T-helper 1 cell treated with Interleukin-12 subunit alpha and Interleukin-12 subunit beta and Interleukin-4 antibody, amounts not matched to agents 30 μg/mL and 1 μg/mL, for 36 hours (primary cell): ENCODE data around the gene ENG.
"Not testable (repeated sequence)": the region's sequence is repeated elsewhere in the genome, so short reads cannot be mapped to it uniquely, and the experiment has no call there.

ENCODE experiments used
- H3K27ac Mint-ChIP-seq: one replicate; pipeline ENCODE4 v1.8.0; 2021; ENCODE audit warnings: mild to moderate bottlenecking, mixed read lengths
- H3K27me3 Mint-ChIP-seq: one replicate; pipeline ENCODE4 v1.8.0; 2021; ENCODE audit warnings: low read depth, mixed read lengths
- H3K36me3 Mint-ChIP-seq: one replicate; pipeline ENCODE4 v1.8.0; 2021; ENCODE audit warnings: low read depth, mixed read lengths
- H3K4me1 Mint-ChIP-seq: one replicate; pipeline ENCODE4 v1.8.0; 2021; ENCODE audit warnings: low read depth, mixed read lengths
- H3K4me3 Mint-ChIP-seq: one replicate; pipeline ENCODE4 v1.8.0; 2021; ENCODE audit warnings: mild to moderate bottlenecking, moderate library complexity, mixed read lengths
- H3K9me3 Mint-ChIP-seq: one replicate; pipeline ENCODE4 v1.8.0; 2021; ENCODE audit warnings: mixed read lengths

The ENG gene

GRCh38 chr9:127783111-127784008 is 71.1 kb downstream of the ENG start:
- H3K27me3 Mint-ChIP-seq: no peaks in the 10 kb centered on the region
- H3K36me3 Mint-ChIP-seq: peaks cover 20% of the 10 kb centered on the region
- H3K4me1 Mint-ChIP-seq: peaks cover 53% of the 10 kb centered on the region
- no peaks in the 10 kb centered on the region for H3K9me3 Mint-ChIP-seq
- H3K27ac Mint-ChIP-seq: peak overlapping the region; percentile 97
- H3K4me3 Mint-ChIP-seq: peak overlapping the region; percentile 79

- peaks cover 14% of the 10 kb centered on the region for H3K36me3 Mint-ChIP-seq
These were observed 72.7 kb downstream of the ENG start for GRCh38 chr9:127781806-127782205.

DNA sequence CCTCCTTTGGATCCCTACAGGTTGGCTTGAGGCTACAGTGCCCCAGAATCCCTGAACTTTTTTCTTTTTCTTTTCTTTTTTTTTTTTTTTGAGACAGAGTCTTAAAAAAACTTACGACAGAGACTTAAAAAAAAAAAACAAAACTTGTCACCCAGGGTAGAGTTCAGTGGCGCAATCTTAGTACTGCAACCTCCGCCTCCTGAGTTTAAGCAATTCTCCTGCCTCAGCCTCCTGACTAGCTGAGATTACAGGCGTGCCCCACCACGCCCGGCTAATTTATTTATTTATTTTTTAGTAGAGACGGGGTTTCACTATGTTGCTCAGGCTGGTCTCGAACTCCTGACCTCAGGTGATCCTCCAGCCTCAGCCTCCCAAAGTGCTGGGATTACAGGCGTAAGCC is 73.5 kb downstream of the ENG start:
- Mint-ChIP-seq H3K36me3 (peaks cover 15% of the 10 kb centered on the region), H3K4me1 (peaks cover 48% of the 10 kb centered on the region)
- H3K27me3 Mint-ChIP-seq, H3K27ac Mint-ChIP-seq, H3K4me3 Mint-ChIP-seq, H3K9me3 Mint-ChIP-seq: not testable (repeated sequence)

More at GRCh38 chr9:127781806-127782205, 72.7 kb downstream of the ENG start:
- Mint-ChIP-seq H3K4me3 (peak overlapping the region; percentile 17), H3K27me3 (no peaks in the 10 kb centered on the region), H3K9me3 (no peaks in the 10 kb centered on the region), H3K4me1 (peaks cover 51% of the 10 kb centered on the region), H3K27ac (peak overlapping the region; percentile 71)

DNA sequence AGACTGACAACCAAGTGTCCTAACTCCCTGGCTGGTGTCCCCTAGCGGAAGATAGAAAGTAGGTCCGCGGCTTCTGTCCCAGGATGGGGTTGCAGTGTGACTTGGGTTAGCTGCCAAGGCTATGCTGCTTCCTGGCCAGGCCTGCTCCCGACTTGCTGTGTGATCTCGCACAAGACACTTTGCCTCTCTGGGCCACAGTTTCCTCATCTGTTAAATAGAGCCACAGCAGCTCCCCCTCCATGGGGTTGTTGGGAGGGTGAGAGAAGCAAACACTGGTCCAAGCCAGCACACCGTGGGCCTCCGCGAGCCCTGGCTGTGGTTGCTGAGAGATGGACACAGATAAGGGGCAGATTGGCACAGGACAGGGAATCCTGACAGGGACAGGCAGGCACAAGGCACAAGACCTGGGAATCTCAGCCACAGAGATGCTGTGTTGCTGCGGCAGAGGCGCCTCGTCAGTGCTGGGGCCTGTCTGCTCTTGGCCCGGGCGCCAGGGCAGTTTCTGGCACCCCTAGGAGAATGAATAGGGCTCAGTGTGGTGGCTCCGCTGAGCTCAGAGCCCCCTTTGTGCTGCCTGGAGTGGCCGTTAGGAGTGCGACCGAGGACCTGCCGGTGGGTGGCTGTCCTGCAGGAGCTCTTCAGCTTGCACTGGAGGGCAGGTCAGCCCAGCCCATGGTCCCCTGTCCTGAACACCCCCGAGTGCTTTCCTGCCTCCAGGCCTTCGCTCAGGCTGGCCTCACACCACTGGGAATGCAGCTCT is 74.2 kb downstream of the ENG start:
- peaks cover 48% of the 10 kb centered on the region for H3K4me1 Mint-ChIP-seq
- H3K4me3 Mint-ChIP-seq: no peak overlapping the region
- peak overlapping the region; percentile 52 for H3K27ac Mint-ChIP-seq
- H3K9me3 Mint-ChIP-seq: no peaks in the 10 kb centered on the region
- H3K27me3 Mint-ChIP-seq: no peaks in the 10 kb centered on the region
- H3K36me3 Mint-ChIP-seq: peaks cover 15% of the 10 kb centered on the region

DNA sequence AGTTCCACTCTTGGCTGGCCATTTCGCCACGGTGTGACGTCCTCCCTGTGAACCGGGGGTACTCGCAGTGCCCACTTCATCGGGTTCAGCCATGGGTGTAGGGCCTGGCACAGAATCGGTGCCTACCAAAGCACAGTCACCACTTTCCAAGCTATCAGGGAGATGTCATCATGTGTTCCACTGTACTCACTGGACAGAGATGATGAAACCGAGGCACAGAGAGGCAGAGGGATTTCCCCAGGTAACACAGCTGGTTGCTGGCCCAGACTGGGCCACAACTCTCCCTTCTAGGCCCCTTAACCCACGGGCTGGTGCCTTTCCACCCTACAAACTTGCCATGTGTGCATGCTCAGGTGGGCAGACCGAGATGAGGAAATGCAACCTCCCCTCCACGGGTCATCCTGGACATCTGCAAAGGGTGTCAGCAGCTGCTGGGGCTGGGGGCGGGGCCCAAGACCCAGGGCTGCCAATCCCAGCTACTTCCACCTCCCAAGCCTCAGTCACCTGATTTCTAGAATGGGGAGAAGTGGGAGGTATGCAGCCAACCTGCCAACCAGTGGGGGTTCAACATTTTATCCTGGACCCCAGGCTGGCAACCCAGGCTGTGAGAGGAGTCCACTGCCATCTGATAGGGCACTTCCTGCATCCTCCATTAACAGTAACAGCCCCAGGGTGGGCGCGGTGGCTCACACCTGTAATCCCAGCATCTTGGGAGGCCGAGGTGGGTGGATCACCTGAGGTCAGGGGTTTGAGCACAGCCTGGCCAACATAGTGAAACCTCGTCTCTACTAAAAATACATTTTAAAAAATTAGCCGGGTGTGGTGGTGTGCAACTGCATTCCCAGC is 75.1 kb downstream of the ENG start:
- Mint-ChIP-seq H3K4me1 (peaks cover 45% of the 10 kb centered on the region), H3K4me3 (peak overlapping the region; percentile 100), H3K9me3 (no peaks in the 10 kb centered on the region), H3K27me3 (no peaks in the 10 kb centered on the region), H3K36me3 (peaks cover 16% of the 10 kb centered on the region), H3K27ac (peak overlapping the region; percentile 99)

DNA sequence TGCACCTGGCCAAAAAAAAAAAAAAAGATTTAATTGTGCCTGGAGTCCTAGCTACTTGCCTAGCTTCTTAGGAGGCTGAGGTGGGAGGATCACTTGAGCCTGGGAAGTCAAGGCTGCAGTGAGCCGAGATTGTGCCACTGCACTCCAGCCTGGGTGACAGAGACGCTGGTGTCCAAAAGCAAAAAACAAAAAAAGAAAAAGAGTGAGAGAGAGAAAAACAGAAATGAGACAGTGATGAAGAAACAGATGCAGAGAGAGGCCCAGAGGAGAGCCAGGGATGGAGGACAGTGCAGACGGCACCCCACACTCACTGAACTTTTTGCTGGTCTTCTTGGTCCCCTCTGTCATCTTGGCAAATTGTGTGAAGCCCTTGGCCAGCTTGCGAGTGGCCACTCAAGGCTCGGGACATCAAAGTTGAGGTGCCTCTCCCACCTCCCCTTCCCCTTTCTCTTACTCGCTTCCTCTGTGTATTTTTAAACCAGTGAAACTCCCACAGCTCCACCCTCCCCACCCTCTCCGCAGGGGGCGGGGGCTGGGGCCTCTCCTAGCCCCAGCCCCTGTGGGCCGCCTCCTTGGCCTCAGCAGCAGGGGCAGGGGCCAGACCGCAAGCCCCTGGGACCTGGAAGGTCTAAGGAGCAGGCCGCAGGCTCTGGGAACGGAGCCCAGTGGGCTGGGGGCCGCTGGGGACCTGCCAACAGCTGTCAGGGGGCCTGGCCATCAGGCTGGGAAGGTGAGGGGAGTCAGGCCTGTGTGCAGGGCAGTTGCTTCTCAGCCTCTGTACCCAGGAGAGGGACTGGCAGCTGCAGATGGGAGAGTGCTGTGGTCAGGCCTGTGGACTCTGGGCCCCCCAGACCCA is 76.0 kb downstream of the ENG start, which contains the start of gene SH2D3C:
SH2D3C (minus strand) TSS at position 387 of the 856 bp plus-strand sequence; CDS start at position 348, 39 bp downstream.
- Mint-ChIP-seq H3K4me1 (peaks cover 40% of the 10 kb centered on the region), H3K27me3 (no peaks in the 10 kb centered on the region), H3K36me3 (peaks cover 23% of the 10 kb centered on the region), H3K9me3 (no peaks in the 10 kb centered on the region), H3K4me3 (peak within 1 kb of the TSS; percentile 100), H3K27ac (peak within 1 kb of the TSS; percentile 100)

GRCh38 chr9:127777368-127777980 is 77.0 kb downstream of the ENG start:
- peak overlapping the region; percentile 100 for H3K4me3 Mint-ChIP-seq
- H3K4me1 Mint-ChIP-seq: peaks cover 30% of the 10 kb centered on the region
- no peaks in the 10 kb centered on the region for H3K9me3 Mint-ChIP-seq
- H3K36me3 Mint-ChIP-seq: peaks cover 22% of the 10 kb centered on the region
- peak overlapping the region; percentile 100 for H3K27ac Mint-ChIP-seq
- no peaks in the 10 kb centered on the region for H3K27me3 Mint-ChIP-seq

DNA sequence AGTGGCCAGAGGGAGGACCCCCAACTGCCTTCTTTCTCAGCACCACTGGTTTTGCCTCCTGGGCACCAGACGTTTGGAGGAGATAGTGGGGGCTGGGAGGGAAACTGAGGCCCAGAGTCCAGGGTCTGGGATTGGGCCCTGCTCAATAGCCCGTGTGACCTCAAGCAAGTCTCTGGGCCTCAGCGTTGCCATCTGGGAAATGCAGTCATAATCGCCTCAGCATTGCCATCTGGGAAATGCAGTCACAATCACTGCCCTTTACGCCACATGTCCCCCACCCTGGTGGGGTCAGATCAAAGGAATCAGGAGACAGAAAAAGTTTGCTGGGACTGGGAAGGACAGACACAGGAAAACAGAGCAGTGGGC is 77.6 kb downstream of the ENG start:
- peaks cover 22% of the 10 kb centered on the region for H3K36me3 Mint-ChIP-seq
- peaks cover 30% of the 10 kb centered on the region for H3K4me1 Mint-ChIP-seq
- no peaks in the 10 kb centered on the region for H3K27me3 Mint-ChIP-seq
- no peaks in the 10 kb centered on the region for H3K9me3 Mint-ChIP-seq
- H3K27ac Mint-ChIP-seq: peak overlapping the region; percentile 100
- peak overlapping the region; percentile 100 for H3K4me3 Mint-ChIP-seq

- Mint-ChIP-seq H3K27ac (peak overlapping the region; percentile 100), H3K27me3 (no peaks in the 10 kb centered on the region), H3K4me3 (peak overlapping the region; percentile 100), H3K4me1 (peaks cover 31% of the 10 kb centered on the region), H3K9me3 (no peaks in the 10 kb centered on the region), H3K36me3 (peaks cover 25% of the 10 kb centered on the region)
These were observed 78.1 kb downstream of the ENG start for GRCh38 chr9:127776195-127776923.

DNA sequence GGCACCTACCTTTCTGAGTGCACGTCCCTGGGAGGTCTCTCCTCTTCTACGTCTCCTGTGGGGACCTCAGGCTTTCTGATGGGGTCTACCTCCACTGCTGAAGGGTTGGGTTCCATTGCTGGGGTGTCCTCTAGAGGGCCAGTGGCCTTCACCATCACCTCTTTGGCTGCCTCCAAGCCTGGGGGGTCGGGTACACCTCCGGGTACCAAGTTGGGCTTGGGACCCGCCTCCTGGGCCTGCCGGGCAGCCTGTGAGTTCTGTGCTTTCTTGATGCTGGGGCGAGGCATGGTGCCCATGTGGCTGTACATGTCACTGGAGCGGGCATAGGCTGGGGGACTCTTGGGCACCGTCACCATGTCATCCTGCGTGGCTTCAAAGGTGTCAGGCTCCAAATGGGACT is 80.5 kb downstream of the ENG start:
- H3K27ac Mint-ChIP-seq: peak overlapping the region; percentile 80
- H3K36me3 Mint-ChIP-seq: peaks cover 33% of the 10 kb centered on the region
- H3K27me3 Mint-ChIP-seq: no peaks in the 10 kb centered on the region
- H3K9me3 Mint-ChIP-seq: no peaks in the 10 kb centered on the region
- H3K4me3 Mint-ChIP-seq: peak overlapping the region; percentile 57
- H3K4me1 Mint-ChIP-seq: peaks cover 37% of the 10 kb centered on the region

DNA sequence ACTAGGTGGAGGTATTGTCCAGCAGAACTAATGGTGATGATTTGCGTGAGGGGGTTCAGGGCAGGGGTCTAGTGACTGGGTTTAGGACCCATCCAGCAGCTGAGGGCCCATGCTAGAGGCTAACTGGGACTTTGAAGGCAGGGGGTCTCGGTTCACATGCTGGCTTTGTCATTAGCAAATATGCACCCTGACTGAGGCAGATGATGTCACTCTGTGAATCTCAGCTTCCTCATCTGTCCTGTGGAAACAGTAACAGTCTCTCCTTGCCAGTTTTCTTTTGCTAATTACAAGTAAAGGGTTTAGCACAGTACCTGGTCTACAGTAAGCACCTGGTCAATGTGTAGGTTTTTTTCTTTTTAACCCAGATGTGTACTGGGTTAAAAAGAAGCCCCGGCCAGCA is 81.2 kb downstream of the ENG start:
- Mint-ChIP-seq H3K4me1 (peaks cover 43% of the 10 kb centered on the region), H3K36me3 (peaks cover 38% of the 10 kb centered on the region), H3K4me3 (no peak overlapping the region), H3K27me3 (no peaks in the 10 kb centered on the region), H3K9me3 (no peaks in the 10 kb centered on the region), H3K27ac (peak overlapping the region; percentile 4)

DNA sequence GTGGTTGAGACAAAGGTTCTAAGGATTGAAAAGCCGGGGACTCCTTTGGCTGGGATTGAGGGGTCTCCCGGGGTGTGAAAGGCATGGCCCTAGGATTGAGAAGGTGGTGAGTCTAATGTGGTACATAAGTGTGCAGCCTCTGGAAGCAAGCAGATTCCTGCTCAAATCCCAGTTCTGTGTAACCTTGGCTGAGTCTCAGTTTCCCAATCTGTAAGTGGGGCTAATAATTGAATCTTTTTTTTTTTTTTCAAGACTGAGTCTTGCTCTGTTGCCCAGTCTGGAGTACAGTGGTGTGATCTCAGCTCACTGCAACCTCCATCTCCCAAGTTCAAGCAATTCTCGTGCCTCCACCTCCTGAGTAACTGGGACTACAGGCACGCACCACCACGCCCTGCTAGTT is 81.9 kb downstream of the ENG start:
- H3K9me3 Mint-ChIP-seq: no peaks in the 10 kb centered on the region
- H3K4me3 Mint-ChIP-seq: peak overlapping the region; percentile 17
- H3K27me3 Mint-ChIP-seq: no peaks in the 10 kb centered on the region
- no peak overlapping the region for H3K27ac Mint-ChIP-seq
- H3K4me1 Mint-ChIP-seq: peaks cover 41% of the 10 kb centered on the region
- peaks cover 37% of the 10 kb centered on the region for H3K36me3 Mint-ChIP-seq
